Measurements from ENCODE around the gene PCDHGA11.
A peak's percentile ranks its signal among the peaks of the same experiment; 100 is the strongest.

Gene PCDHGA11

GRCh38 chr5:141409598-141410306 lies 11.1 kb upstream of the PCDHGA11 start:
- Histone ChIP-seq H2BK5ac (ENCODE audit: low read depth, low read length, poor library complexity) (no peak overlapping the region), H3K27ac (ENCODE audit: low read depth, low read length) (no peak overlapping the region), H3K9ac (ENCODE audit: low read length) (no peak overlapping the region), H3K4me1 (ENCODE audit: control insufficient read depth in 1 of 2, insufficient read depth in 2 of 2, low read length in 2 of 2) (peaks cover 3 to 4% of the 10 kb centered on the region in 2 experiments), H3K79me1 (ENCODE audit: low read length) (no peaks in the 10 kb centered on the region), H3K14ac (ENCODE audit: low read length) (no peak overlapping the region), H2BK120ac (ENCODE audit: insufficient read depth, low read length, poor library complexity) (no peak overlapping the region), H3K79me2 (ENCODE audit: control insufficient read depth, insufficient read depth, low read length, poor library complexity) (no peaks in the 10 kb centered on the region), H3K4me3 (ENCODE audit: low read depth, low read length) (peak overlapping the region; percentile 7), H3K9me3 (ENCODE audit: insufficient read depth, low read depth, low read length) (peaks cover 23% of the 10 kb centered on the region), H2AFZ (ENCODE audit: insufficient read depth, low read length, poor library complexity) (no peak overlapping the region), H2AK5ac (ENCODE audit: low read length) (no peak overlapping the region), H3K18ac (ENCODE audit: low read length) (no peak overlapping the region), H4K91ac (ENCODE audit: low read depth, low read length) (no peak overlapping the region), H2BK12ac (ENCODE audit: low read length) (no peak overlapping the region), H3K36me3 (ENCODE audit: control insufficient read depth in 1 of 2, insufficient read depth in 2 of 2, low read length in 2 of 2) (peaks cover 16 to 18% of the 10 kb centered on the region in 2 experiments), H3K4ac (ENCODE audit: low read depth, low read length) (no peak overlapping the region), H3K4me2 (ENCODE audit: low read length) (no peak overlapping the region), H4K8ac (ENCODE audit: low read depth, low read length) (no peak overlapping the region), H3K23ac (ENCODE audit: low read length) (no peak overlapping the region), H3K27me3 (ENCODE audit: insufficient read depth, low read length) (no peaks in the 10 kb centered on the region), H4K12ac (ENCODE audit: low read depth, low read length) (no peak overlapping the region)
- no CpG with 5 or more reads among the region's 64 CpGs for whole genome bisulfite sequencing (ENCODE audit: extremely low coverage, insufficient coverage, insufficient read length)
- no peak for DNase-seq

GRCh38 chr5:141411575-141411974 lies 9.3 kb upstream of the PCDHGA11 start:
- Histone ChIP-seq H2AK5ac (ENCODE audit: low read length) (no peak overlapping the region), H3K23ac (ENCODE audit: low read length) (no peak overlapping the region), H3K14ac (ENCODE audit: low read length) (no peak overlapping the region), H3K4me1 (ENCODE audit: control insufficient read depth in 1 of 2, insufficient read depth in 2 of 2, low read length in 2 of 2) (peaks cover 3 to 4% of the 10 kb centered on the region in 2 experiments), H2BK5ac (ENCODE audit: low read depth, low read length, poor library complexity) (no peak overlapping the region), H4K91ac (ENCODE audit: low read depth, low read length) (no peak overlapping the region), H3K4me3 (ENCODE audit: low read depth, low read length) (no peak overlapping the region), H4K8ac (ENCODE audit: low read depth, low read length) (no peak overlapping the region), H3K27me3 (ENCODE audit: insufficient read depth, low read length) (no peaks in the 10 kb centered on the region), H3K9me3 (ENCODE audit: insufficient read depth, low read depth, low read length) (peaks cover 20% of the 10 kb centered on the region), H2AFZ (ENCODE audit: insufficient read depth, low read length, poor library complexity) (no peak overlapping the region), H3K4ac (ENCODE audit: low read depth, low read length) (no peak overlapping the region), H2BK12ac (ENCODE audit: low read length) (no peak overlapping the region), H3K79me2 (ENCODE audit: control insufficient read depth, insufficient read depth, low read length, poor library complexity) (no peaks in the 10 kb centered on the region), H3K18ac (ENCODE audit: low read length) (no peak overlapping the region), H3K36me3 (ENCODE audit: control insufficient read depth in 1 of 2, insufficient read depth in 2 of 2, low read length in 2 of 2) (peaks cover 16 to 20% of the 10 kb centered on the region in 2 experiments), H3K4me2 (ENCODE audit: low read length) (no peak overlapping the region), H4K12ac (ENCODE audit: low read depth, low read length) (no peak overlapping the region), H3K9ac (ENCODE audit: low read length) (no peak overlapping the region), H3K79me1 (ENCODE audit: low read length) (no peaks in the 10 kb centered on the region), H3K27ac (ENCODE audit: low read depth, low read length) (no peak overlapping the region), H2BK120ac (ENCODE audit: insufficient read depth, low read length, poor library complexity) (no peak overlapping the region)
- WGBS (ENCODE audit: extremely low coverage, insufficient coverage, insufficient read length) = no CpG with 5 or more reads among the region's 3 CpGs
- no peak for DNase-seq

GRCh38 chr5:141412854-141413539 lies 7.9 kb upstream of the PCDHGA11 start, which contains the start of gene PCDHGA10:
Gene PCDHGA10, plus strand, starts transcription at chr5:141412987. Its CDS starts 189 bp downstream, at chr5:141413176.
- Histone ChIP-seq H3K14ac (ENCODE audit: low read length) (peak within 1 kb of the TSS; percentile 34), H2AFZ (ENCODE audit: insufficient read depth, low read length, poor library complexity) (no peak within 1 kb of the TSS), H3K18ac (ENCODE audit: low read length) (peak within 1 kb of the TSS; percentile 27), H3K9me3 (ENCODE audit: insufficient read depth, low read depth, low read length) (peaks cover 22% of the 10 kb centered on the region), H3K36me3 (ENCODE audit: control insufficient read depth in 1 of 2, insufficient read depth in 2 of 2, low read length in 2 of 2) (peaks cover 16 to 20% of the 10 kb centered on the region in 2 experiments), H3K27me3 (ENCODE audit: insufficient read depth, low read length) (no peaks in the 10 kb centered on the region), H4K91ac (ENCODE audit: low read depth, low read length) (peak within 1 kb of the TSS; percentile 32), H2AK5ac (ENCODE audit: low read length) (no peak within 1 kb of the TSS), H3K23ac (ENCODE audit: low read length) (no peak within 1 kb of the TSS), H3K27ac (ENCODE audit: low read depth, low read length) (no peak within 1 kb of the TSS), H3K4ac (ENCODE audit: low read depth, low read length) (no peak within 1 kb of the TSS), H2BK5ac (ENCODE audit: low read depth, low read length, poor library complexity) (no peak within 1 kb of the TSS), H4K8ac (ENCODE audit: low read depth, low read length) (no peak within 1 kb of the TSS), H3K4me1 (ENCODE audit: control insufficient read depth in 1 of 2, insufficient read depth in 2 of 2, low read length in 2 of 2) (peaks cover 4% of the 10 kb centered on the region in 2 experiments), H3K9ac (ENCODE audit: low read length) (peak within 1 kb of the TSS; percentile 39), H3K4me3 (ENCODE audit: low read depth, low read length) (peak within 1 kb of the TSS; percentile 70), H2BK120ac (ENCODE audit: insufficient read depth, low read length, poor library complexity) (no peak within 1 kb of the TSS), H3K4me2 (ENCODE audit: low read length) (peak within 1 kb of the TSS; percentile 62), H2BK12ac (ENCODE audit: low read length) (no peak within 1 kb of the TSS), H3K79me2 (ENCODE audit: control insufficient read depth, insufficient read depth, low read length, poor library complexity) (no peaks in the 10 kb centered on the region), H4K12ac (ENCODE audit: low read depth, low read length) (no peak within 1 kb of the TSS), H3K79me1 (ENCODE audit: low read length) (peaks cover 5% of the 10 kb centered on the region)
- DNase-seq = peak; percentile 69 to 84
- no CpG with 5 or more reads among the region's 31 CpGs for WGBS (ENCODE audit: extremely low coverage, insufficient coverage, insufficient read length)

GRCh38 chr5:141413540-141414069 lies 7.2 kb upstream of the PCDHGA11 start:
- Histone ChIP-seq H3K9ac (ENCODE audit: low read length) (no peak overlapping the region), H3K23ac (ENCODE audit: low read length) (no peak overlapping the region), H3K27ac (ENCODE audit: low read depth, low read length) (no peak overlapping the region), H2AK5ac (ENCODE audit: low read length) (no peak overlapping the region), H3K14ac (ENCODE audit: low read length) (no peak overlapping the region), H3K4me1 (ENCODE audit: control insufficient read depth in 1 of 2, insufficient read depth in 2 of 2, low read length in 2 of 2) (peaks cover 6 to 8% of the 10 kb centered on the region in 2 experiments), H2BK12ac (ENCODE audit: low read length) (no peak overlapping the region), H3K36me3 (ENCODE audit: control insufficient read depth in 1 of 2, insufficient read depth in 2 of 2, low read length in 2 of 2) (peaks cover 16 to 23% of the 10 kb centered on the region in 2 experiments), H3K18ac (ENCODE audit: low read length) (no peak overlapping the region), H4K8ac (ENCODE audit: low read depth, low read length) (no peak overlapping the region), H2BK5ac (ENCODE audit: low read depth, low read length, poor library complexity) (no peak overlapping the region), H3K9me3 (ENCODE audit: insufficient read depth, low read depth, low read length) (peaks cover 24% of the 10 kb centered on the region), H3K79me1 (ENCODE audit: low read length) (peaks cover 5% of the 10 kb centered on the region), H2AFZ (ENCODE audit: insufficient read depth, low read length, poor library complexity) (no peak overlapping the region), H3K27me3 (ENCODE audit: insufficient read depth, low read length) (no peaks in the 10 kb centered on the region), H4K12ac (ENCODE audit: low read depth, low read length) (no peak overlapping the region), H3K79me2 (ENCODE audit: control insufficient read depth, insufficient read depth, low read length, poor library complexity) (no peaks in the 10 kb centered on the region), H3K4ac (ENCODE audit: low read depth, low read length) (no peak overlapping the region), H4K91ac (ENCODE audit: low read depth, low read length) (no peak overlapping the region), H2BK120ac (ENCODE audit: insufficient read depth, low read length, poor library complexity) (no peak overlapping the region), H3K4me3 (ENCODE audit: low read depth, low read length) (peak overlapping the region; percentile 70), H3K4me2 (ENCODE audit: low read length) (peak overlapping the region; percentile 62)
- DNase-seq = no peak
- WGBS (ENCODE audit: extremely low coverage, insufficient coverage, insufficient read length) = no CpG with 5 or more reads among the region's 25 CpGs
